Keratinocyte (primary cell): ENCODE measurements around the gene CARTPT. TPM values are rescaled to one million over a fixed set of nuclear protein-coding genes. Genes with fewer than 3 reads are reported as not detected.

Source experiments
- DNase-seq: peaks from one replicate; pipeline ENCODE4 v3.0.0-alpha.2; 2011; ENCODE audit warnings: low read depth, missing footprints, low spot score
- FAIRE-seq: peaks from 2 replicates; lab custom pipeline; 2011; peaks lifted over from hg19 to GRCh38; lab: Jason Lieb, UNC
- H2AFZ ChIP-seq: 2 replicates; pipeline ENCODE4 v1.6.0; 2012; ENCODE audit warnings: low read length, control low read depth, inconsistent platforms; ENCODE audit not compliant: control insufficient read depth
- H3K27ac ChIP-seq: 2 replicates; pipeline ENCODE4 v1.5.1; 2011; ENCODE audit warnings: low read length; ENCODE audit not compliant: control insufficient read depth, insufficient read depth
- H3K27me3 ChIP-seq: 3 replicates; pipeline ENCODE4 v1.6.0; 2011; ENCODE audit warnings: low read length; ENCODE audit not compliant: control insufficient read depth, insufficient read depth; ENCODE audit errors: extremely low read depth
- H3K36me3 ChIP-seq, 2 experiments: 2 replicates in 1 of 2; 3 replicates in 1 of 2; pipeline ENCODE4 v1.5.1; 2011; ENCODE audit warnings: low read length in 2 of 2, mild to moderate bottlenecking in 1 of 2; ENCODE audit not compliant: control insufficient read depth in 2 of 2, insufficient read depth in 2 of 2; ENCODE audit errors: extremely low read depth in 1 of 2
- H3K4me1 ChIP-seq: 3 replicates; pipeline ENCODE4 v1.5.1; 2011; ENCODE audit warnings: low read length; ENCODE audit not compliant: control insufficient read depth, insufficient read depth; ENCODE audit errors: extremely low read depth
- H3K4me2 ChIP-seq: 3 replicates; pipeline ENCODE4 v1.6.0; 2011; ENCODE audit warnings: low read depth, low read length; ENCODE audit not compliant: control insufficient read depth, insufficient read depth; ENCODE audit errors: extremely low read depth
- H3K4me3 ChIP-seq, 3 experiments: fragments of 200-600 bp in 1 of 3; sonication (generic) in 1 of 3; 2 replicates in 2 of 3; 3 replicates in 1 of 3; pipeline ENCODE4 v1.5.1; 2011 to 2016; ENCODE audit warnings: low read length in 3 of 3, mild to moderate bottlenecking in 3 of 3, control low read depth in 2 of 3, inconsistent platforms in 1 of 3, low read depth in 1 of 3, mixed read lengths in 1 of 3, mixed run types in 1 of 3, moderate library complexity in 1 of 3; ENCODE audit not compliant: control insufficient read depth in 2 of 3, insufficient read depth in 2 of 3; ENCODE audit errors: extremely low read depth in 1 of 3
- H3K79me2 ChIP-seq: 2 replicates; pipeline ENCODE4 v1.6.0; 2012; ENCODE audit warnings: low read length; ENCODE audit not compliant: control insufficient read depth, insufficient read depth
- H3K9ac ChIP-seq: 3 replicates; pipeline ENCODE4 v1.6.0; 2011; ENCODE audit warnings: low read length; ENCODE audit not compliant: control insufficient read depth, insufficient read depth; ENCODE audit errors: extremely low read depth
- H3K9me1 ChIP-seq: 3 replicates; pipeline ENCODE4 v1.6.0; 2011; ENCODE audit warnings: low read length; ENCODE audit not compliant: control insufficient read depth, insufficient read depth; ENCODE audit errors: extremely low read depth
- H3K9me3 ChIP-seq: 2 replicates; pipeline ENCODE4 v1.5.1; 2012; ENCODE audit warnings: low read depth, low read length; ENCODE audit not compliant: control insufficient read depth
- H4K20me1 ChIP-seq: 3 replicates; pipeline ENCODE4 v1.6.0; 2011; ENCODE audit warnings: low read length; ENCODE audit not compliant: control insufficient read depth, insufficient read depth; ENCODE audit errors: extremely low read depth
- CTCF ChIP-seq, 3 experiments: IDR thresholded peaks in 1 of 3; conservative IDR thresholded peaks in 1 of 3; optimal IDR thresholded peaks in 1 of 3; 2 replicates in 2 of 3; 3 replicates in 1 of 3; pipeline versions ENCODE3 to v1.5.1; 2011; ENCODE audit warnings: low read length in 3 of 3, mild to moderate bottlenecking in 3 of 3, moderate library complexity in 2 of 3, control low read depth in 1 of 3, inconsistent platforms in 1 of 3; ENCODE audit not compliant: insufficient read depth in 2 of 3; ENCODE audit errors: extremely low read depth in 1 of 3
- EZH2 ChIP-seq: IDR thresholded peaks from one replicate; pipeline ENCODE4 v1.6.1; 2012; ENCODE audit warnings: inconsistent platforms, mild to moderate bottlenecking, low read length, moderate library complexity
- dilution Hi-C: fragments of 300-500 bp; cut with MboI; formaldehyde crosslinking; loops from one replicate; pipeline ENCODE4 v1.7.0; 2020; ENCODE audit warnings: low sequenced_read_pairs; ENCODE audit not compliant: extremely low pct_ligation_motif_present
- polyA plus RNA-seq, 5 experiments: library from polyadenylated mRNA; depleted of rRNA in 3 of 5; stranded (reverse) in 3 of 5; stranded (forward) in 1 of 5; unstranded in 1 of 5; fragments of >200 nt; gene quantifications; 1 replicate in 1 of 5; 2 replicates in 3 of 5; 3 replicates in 1 of 5; pipeline versions ENCODE4 v1.2.1 to v1.2.3, GENCODE V29; 2011 to 2012; ENCODE audit warnings: missing spikeins in 2 of 5, low read depth in 1 of 5, low replicate concordance in 1 of 5

Gene CARTPT
- polyA plus RNA-seq, 1 donor (not counting 4 experiments of a cell fraction or from before 2014, with no cell fraction given) = not detected

- H4K20me1 ChIP-seq = no peaks in the 10 kb centered on the region
- no peak overlapping the region for H3K4me3 ChIP-seq
- dilution Hi-C loops = no loop called here
- H3K4me1 ChIP-seq = no peaks in the 10 kb centered on the region
- TF ChIP-seq EZH2 (no peak), CTCF (optimal IDR thresholded peaks at IDR 0.05 in 1 of 3, IDR thresholded peaks at IDR 0.05 in 1 of 3, conservative IDR thresholded peaks at IDR 0.05 in 1 of 3; ENCODE audit: extremely low read depth in 1 of 3, insufficient read depth in 2 of 3, low read length in 3 of 3) (no peak)
- no peak for FAIRE-seq
- H3K79me2 ChIP-seq = no peaks in the 10 kb centered on the region
- H2AFZ ChIP-seq = no peak overlapping the region
- H3K27ac ChIP-seq = no peak overlapping the region
- H3K36me3 ChIP-seq = no peaks in the 10 kb centered on the region
- no peak for DNase-seq
- H3K9me3 ChIP-seq = no peaks in the 10 kb centered on the region
- H3K9ac ChIP-seq = no peak overlapping the region
- peaks cover 14% of the 10 kb centered on the region for H3K27me3 ChIP-seq
- H3K9me1 ChIP-seq = no peaks in the 10 kb centered on the region
- H3K4me2 ChIP-seq = no peak overlapping the region
These were observed 19.8 kb upstream of the CARTPT start for GRCh38 chr5:71699233-71699632.

- Histone ChIP-seq H3K4me3 (no peak overlapping the region), H2AFZ (no peak overlapping the region), H3K4me2 (no peak overlapping the region), H3K79me2 (no peaks in the 10 kb centered on the region), H3K9ac (no peak overlapping the region), H3K9me1 (no peaks in the 10 kb centered on the region), H3K9me3 (no peaks in the 10 kb centered on the region), H3K36me3 (no peaks in the 10 kb centered on the region), H3K4me1 (no peaks in the 10 kb centered on the region), H3K27me3 (peaks cover 12% of the 10 kb centered on the region), H4K20me1 (no peaks in the 10 kb centered on the region), H3K27ac (no peak overlapping the region)
- FAIRE-seq (no peak), DNase-seq (no peak)
- TF ChIP-seq EZH2 (no peak), CTCF (optimal IDR thresholded peaks at IDR 0.05 in 1 of 3, IDR thresholded peaks at IDR 0.05 in 1 of 3, conservative IDR thresholded peaks at IDR 0.05 in 1 of 3; ENCODE audit: extremely low read depth in 1 of 3, insufficient read depth in 2 of 3, low read length in 3 of 3) (no peak)
- dilution Hi-C loops = no loop called here
These were observed 19.3 kb upstream of the CARTPT start for GRCh38 chr5:71699751-71700150.
